A673 (cell line): ENCODE measurements around the gene PCNX1.

ENCODE experiments used
- EZH2 ChIP-seq: fragments of 200-600 bp; sonication (generic); IDR thresholded peaks from 2 replicates; pipeline ENCODE4 v1.6.1; 2017; ENCODE audit warnings: borderline replicate concordance, low read depth, mild to moderate bottlenecking, mixed read lengths, antibody characterized with exemption, low read length; ENCODE audit not compliant: poor library complexity, severe bottlenecking
- TF ChIP-seq, protein P1 (sequence below): fragments of 300-800, 200-600 bp; sonication (generic); conservative IDR thresholded peaks from 2 replicates; pipeline ENCODE4 v1.5.1; 2017; ENCODE audit warnings: low read depth, mild to moderate bottlenecking, antibody characterized with exemption, low read length, moderate library complexity, mixed read lengths

DNA sequence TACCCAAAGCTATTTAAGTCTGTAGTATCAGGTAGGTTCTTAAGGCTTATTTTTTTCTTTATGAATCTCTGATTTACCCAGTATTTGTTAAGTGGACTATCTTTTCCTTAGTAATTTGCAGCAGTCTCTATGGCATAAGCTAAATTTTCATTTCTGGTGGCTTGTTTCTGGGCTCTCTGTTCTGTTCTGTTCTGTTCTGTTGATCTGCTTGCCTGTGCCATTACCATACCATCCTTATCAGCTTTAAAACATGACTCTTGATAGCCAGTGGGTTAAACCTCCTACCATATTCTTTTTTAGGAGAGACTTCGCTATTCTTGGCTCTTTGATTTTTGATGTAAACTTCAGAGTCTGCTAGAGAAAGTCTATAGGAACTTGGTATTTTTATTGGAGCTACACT, 46.8 kb downstream of the PCNX1 start:
- TF ChIP-seq, protein P1, sequence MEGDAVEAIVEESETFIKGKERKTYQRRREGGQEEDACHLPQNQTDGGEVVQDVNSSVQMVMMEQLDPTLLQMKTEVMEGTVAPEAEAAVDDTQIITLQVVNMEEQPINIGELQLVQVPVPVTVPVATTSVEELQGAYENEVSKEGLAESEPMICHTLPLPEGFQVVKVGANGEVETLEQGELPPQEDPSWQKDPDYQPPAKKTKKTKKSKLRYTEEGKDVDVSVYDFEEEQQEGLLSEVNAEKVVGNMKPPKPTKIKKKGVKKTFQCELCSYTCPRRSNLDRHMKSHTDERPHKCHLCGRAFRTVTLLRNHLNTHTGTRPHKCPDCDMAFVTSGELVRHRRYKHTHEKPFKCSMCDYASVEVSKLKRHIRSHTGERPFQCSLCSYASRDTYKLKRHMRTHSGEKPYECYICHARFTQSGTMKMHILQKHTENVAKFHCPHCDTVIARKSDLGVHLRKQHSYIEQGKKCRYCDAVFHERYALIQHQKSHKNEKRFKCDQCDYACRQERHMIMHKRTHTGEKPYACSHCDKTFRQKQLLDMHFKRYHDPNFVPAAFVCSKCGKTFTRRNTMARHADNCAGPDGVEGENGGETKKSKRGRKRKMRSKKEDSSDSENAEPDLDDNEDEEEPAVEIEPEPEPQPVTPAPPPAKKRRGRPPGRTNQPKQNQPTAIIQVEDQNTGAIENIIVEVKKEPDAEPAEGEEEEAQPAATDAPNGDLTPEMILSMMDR, result no peak
- TF ChIP-seq EZH2, result no peak
